ENCODE results near the gene PLXNA4.

PLXNA4 gene

DNA sequence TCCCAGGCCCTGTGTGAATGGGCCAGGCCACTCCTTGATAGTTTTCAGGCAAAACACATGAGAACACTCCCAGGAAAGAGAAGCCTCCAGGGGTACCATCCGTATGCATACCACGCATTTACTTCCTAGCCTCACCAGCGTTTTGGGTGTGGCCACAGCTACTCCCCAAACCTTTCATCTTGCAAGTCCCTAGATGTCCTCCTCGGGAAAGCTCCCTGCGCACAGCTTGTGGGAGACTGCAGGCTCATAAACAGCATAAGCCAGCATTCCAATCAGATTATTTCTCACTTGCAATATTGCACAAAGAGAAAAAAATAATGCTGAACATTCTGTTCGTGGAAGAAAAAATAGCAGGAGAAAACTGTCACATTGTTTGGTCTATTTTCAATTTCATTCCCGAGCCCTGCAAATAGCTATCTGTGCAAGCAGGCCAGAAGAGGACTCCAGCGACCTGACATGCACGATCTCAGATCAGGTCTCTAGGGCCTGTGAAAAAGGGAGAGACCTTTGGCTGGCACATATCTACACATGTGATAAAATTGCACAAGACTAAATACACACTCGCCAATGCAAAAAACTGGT, 175.6 kb downstream of the PLXNA4 start:
- in situ Hi-C loops (cut with MboI; ENCODE audit: low sequenced_read_pairs, unreplicated experiment): no loop called here
- TF ChIP-seq, protein P1, sequence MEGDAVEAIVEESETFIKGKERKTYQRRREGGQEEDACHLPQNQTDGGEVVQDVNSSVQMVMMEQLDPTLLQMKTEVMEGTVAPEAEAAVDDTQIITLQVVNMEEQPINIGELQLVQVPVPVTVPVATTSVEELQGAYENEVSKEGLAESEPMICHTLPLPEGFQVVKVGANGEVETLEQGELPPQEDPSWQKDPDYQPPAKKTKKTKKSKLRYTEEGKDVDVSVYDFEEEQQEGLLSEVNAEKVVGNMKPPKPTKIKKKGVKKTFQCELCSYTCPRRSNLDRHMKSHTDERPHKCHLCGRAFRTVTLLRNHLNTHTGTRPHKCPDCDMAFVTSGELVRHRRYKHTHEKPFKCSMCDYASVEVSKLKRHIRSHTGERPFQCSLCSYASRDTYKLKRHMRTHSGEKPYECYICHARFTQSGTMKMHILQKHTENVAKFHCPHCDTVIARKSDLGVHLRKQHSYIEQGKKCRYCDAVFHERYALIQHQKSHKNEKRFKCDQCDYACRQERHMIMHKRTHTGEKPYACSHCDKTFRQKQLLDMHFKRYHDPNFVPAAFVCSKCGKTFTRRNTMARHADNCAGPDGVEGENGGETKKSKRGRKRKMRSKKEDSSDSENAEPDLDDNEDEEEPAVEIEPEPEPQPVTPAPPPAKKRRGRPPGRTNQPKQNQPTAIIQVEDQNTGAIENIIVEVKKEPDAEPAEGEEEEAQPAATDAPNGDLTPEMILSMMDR (IDR thresholded peaks at IDR 0.05; ENCODE audit: borderline replicate concordance, control extremely low read depth, extremely low read depth, insufficient read depth, missing control alignments): no peak
- DNase-seq (ENCODE audit: low spot score): no peak

DNA sequence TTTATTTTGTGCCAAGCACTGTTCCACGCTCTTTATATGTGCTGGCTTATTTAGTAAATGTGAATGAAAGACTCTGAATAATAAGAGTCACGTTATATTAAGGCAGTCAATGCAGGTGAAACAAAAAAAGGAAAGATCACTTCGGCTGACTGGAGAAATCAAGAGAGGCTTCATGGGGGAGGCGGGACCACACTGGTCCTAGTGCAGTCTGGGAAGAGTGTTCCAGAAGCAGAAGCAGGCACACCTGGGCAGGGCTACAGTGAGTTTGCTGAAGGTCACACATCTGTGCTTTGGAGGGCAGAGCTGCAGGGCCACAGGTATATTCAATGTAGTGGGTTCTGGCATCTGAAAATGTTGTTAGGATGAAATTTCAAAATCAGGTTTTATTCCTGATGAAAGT, 176.9 kb downstream of the PLXNA4 start:
- no peak for DNase-seq (ENCODE audit: low spot score)
- in situ Hi-C loops (cut with MboI; ENCODE audit: low sequenced_read_pairs, unreplicated experiment): no loop called here
- TF ChIP-seq, protein P1 (IDR thresholded peaks at IDR 0.05; ENCODE audit: borderline replicate concordance, control extremely low read depth, extremely low read depth, insufficient read depth, missing control alignments): no peak

DNA sequence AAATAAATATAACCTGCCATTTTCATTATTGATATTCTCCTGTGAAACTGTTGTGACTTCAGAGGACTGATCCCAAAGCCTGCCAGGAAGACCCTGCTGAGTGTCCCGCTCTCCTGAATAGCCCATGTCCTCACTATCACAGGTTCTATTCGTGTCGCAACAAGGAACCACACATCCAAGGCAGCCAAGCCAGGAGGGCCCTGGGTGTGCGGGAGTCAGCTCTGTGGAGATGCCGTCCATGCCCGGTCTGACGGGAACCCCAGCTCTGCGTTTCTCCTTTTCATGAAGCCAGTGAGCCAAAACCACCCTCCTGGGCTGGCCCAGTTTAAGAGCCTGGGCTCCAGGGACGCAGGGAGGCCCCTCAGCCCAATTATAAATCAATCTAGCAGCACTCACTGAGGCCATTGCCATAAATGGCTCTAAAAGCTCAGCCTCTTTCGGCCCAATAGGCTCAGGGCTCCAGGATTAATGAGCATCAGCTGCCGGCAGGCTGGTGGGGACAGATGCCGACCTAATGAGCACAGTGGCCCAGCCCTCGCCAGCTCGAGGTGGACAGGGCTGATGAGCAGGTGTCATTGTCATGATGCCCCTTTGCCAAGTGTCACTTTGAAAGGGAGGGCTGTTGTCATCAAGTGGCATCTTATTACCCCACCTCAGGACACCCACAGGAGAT, 177.9 kb downstream of the PLXNA4 start:
- no peak for DNase-seq (ENCODE audit: low spot score)
- in situ Hi-C loops (cut with MboI; ENCODE audit: low sequenced_read_pairs, unreplicated experiment): no loop called here
- TF ChIP-seq, protein P1 (IDR thresholded peaks at IDR 0.05; ENCODE audit: borderline replicate concordance, control extremely low read depth, extremely low read depth, insufficient read depth, missing control alignments): no peak

DNA sequence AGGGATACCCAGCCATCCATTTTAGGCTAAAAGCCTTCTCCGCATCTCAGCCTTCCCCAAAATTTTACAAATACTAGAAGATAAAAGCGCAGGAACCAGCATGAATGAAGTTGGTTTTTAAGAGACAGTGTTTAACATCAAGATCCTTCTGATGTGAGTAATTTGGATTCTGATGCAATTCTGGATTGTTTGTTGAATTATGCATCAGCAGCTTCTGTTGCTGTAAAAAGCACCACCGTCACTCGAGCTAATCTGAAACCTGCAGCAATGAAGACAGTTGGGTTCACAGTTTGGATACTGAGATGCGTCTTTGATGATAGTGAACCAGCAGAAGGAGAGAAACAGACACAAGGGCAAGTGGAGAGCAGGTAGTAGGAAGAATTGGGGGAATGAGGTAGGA, 179.2 kb downstream of the PLXNA4 start:
- TF ChIP-seq, protein P1 (IDR thresholded peaks at IDR 0.05; ENCODE audit: borderline replicate concordance, control extremely low read depth, extremely low read depth, insufficient read depth, missing control alignments): no peak
- in situ Hi-C loops (cut with MboI; ENCODE audit: low sequenced_read_pairs, unreplicated experiment): no loop called here
- no peak for DNase-seq (ENCODE audit: low spot score)

DNA sequence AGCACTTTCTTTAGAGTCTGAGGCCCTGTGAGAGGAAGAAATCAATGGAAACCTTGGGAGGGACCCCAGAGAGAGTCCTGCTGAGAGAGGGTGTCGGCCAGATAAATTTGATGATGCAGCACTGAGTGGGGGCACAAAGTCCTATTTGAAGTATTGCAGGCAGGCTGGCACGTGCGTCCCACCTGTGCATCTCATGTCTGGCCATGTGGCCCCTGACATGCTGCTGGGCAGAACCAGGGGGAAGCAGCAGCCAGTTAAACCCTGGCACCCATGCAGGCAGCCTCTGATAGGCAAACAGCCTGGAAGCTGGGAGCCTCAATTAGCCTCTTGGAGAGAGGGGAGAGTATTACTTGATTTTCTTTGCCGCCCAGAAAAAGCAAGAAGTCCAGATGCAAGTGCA, 180.9 kb downstream of the PLXNA4 start:
- TF ChIP-seq, protein P1 (IDR thresholded peaks at IDR 0.05; ENCODE audit: borderline replicate concordance, control extremely low read depth, extremely low read depth, insufficient read depth, missing control alignments): no peak
- DNase-seq (ENCODE audit: low spot score): no peak
- in situ Hi-C loops (cut with MboI; ENCODE audit: low sequenced_read_pairs, unreplicated experiment): no loop called here

DNA sequence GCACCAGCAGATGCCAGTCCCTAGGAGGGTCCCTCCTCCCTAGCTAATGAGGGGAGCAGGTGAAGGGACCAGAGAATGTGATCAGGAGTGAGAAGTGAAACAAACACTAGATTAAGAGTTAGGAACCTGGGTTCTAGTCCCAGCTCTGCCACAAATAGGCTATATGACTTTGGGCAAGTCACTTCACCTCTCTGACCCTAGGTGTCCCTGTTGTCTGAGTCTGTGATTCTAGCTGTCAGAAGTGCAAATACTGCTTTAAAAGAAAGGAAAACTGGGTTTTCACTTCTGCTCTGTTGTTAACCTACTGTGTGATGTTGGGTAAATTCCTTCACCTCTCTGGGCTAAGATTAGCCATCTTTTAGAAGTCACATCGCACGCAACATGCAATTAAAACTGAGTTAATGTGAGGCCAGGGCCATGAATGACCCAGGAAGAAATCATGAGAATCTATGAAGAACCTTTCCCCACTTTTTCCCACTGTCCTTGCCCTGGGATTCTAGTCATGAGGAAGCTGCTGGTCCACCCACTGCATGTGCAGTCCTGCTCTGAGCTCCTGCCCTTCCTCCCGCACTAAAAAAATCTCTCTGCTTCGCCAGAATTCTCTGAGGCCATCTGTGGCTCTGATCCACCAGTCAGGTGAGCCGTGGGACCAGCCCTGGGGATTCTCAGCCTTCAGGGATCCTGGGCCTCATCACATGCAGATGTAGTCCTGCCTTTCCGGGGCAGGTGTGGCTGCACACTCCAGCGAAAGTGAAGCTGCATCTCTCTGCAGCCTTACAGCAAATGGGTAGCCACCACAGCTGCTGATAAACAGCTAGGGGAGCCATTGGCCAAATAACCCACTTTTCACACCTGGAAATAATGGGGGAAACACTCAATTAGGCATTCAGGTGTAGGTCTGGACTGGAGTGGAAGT, 181.7 kb downstream of the PLXNA4 start:
- peak; percentile 27 for DNase-seq (ENCODE audit: low spot score)
- in situ Hi-C loops (cut with MboI; ENCODE audit: low sequenced_read_pairs, unreplicated experiment): no loop called here
- TF ChIP-seq, protein P1 (IDR thresholded peaks at IDR 0.05; ENCODE audit: borderline replicate concordance, control extremely low read depth, extremely low read depth, insufficient read depth, missing control alignments): no peak

Data from GM13976 (cell line).